Measurements from ENCODE around the gene ZCCHC13.
A peak's percentile ranks its signal among the peaks of the same experiment; 100 is the strongest.
"Not testable (repeated sequence)": the region's sequence is repeated elsewhere in the genome, so short reads cannot be mapped to it uniquely, and the experiment has no call there.

The ZCCHC13 gene

GRCh38 chrX:74304016-74304415 is at the start of gene ZCCHC13:
ZCCHC13 (plus strand) TSS chrX:74304180; CDS start chrX:74304267, 87 bp downstream.
- no peak for DNase-seq (ENCODE audit: low read depth in 2 of 2)

DNA sequence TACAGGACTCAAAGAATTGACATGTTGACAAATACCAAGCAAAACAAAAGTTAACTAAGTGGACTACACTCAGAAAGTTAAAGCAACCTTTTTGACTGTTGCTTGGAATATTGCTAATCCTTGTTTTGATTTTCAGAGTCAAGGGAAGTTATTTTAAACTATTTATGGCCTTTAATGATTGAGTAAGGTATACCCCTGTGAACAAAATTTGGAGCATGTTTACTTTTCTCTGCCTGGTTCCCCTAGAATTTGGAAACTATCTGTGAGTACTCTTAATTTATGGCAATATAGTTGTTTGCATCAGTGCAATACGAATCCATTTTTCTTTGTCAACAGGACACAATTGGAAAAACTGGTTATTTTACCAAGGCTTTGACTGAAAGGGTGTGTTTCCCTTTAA is 45.9 kb upstream of the ZCCHC13 start:
- DNase-seq (ENCODE audit: low read depth in 2 of 2), result not testable (repeated sequence)

DNA sequence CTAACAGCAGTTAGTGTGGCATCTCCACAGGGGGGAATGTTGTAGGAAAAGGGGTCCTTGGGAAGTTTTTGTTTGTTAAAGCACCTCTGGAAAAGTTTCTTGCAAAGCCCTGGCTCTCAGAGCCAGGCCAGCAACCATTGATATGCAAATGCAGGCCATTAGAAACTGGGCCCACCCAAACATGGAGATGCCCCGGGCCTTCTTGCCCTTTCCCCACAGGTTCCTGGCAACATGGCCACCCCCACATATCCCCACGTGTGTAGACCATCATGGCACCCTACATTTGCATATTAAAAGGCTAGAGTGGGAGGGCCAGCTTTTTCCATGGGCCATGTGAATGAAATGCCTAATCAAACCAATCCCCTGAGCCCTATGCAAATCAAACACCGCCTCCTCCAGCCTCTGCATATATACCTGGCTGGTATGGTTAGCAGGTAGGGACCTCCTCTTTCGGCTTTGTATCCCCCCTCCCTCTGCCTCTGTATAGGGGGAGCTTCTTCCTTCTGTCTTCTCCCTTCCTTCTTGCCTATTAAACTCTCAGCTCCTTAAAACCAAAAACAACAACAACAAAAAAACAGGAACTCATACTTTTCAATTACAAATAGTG is 44.0 kb upstream of the ZCCHC13 start:
- DNase-seq (ENCODE audit: low read depth in 2 of 2), result no peak

DNA sequence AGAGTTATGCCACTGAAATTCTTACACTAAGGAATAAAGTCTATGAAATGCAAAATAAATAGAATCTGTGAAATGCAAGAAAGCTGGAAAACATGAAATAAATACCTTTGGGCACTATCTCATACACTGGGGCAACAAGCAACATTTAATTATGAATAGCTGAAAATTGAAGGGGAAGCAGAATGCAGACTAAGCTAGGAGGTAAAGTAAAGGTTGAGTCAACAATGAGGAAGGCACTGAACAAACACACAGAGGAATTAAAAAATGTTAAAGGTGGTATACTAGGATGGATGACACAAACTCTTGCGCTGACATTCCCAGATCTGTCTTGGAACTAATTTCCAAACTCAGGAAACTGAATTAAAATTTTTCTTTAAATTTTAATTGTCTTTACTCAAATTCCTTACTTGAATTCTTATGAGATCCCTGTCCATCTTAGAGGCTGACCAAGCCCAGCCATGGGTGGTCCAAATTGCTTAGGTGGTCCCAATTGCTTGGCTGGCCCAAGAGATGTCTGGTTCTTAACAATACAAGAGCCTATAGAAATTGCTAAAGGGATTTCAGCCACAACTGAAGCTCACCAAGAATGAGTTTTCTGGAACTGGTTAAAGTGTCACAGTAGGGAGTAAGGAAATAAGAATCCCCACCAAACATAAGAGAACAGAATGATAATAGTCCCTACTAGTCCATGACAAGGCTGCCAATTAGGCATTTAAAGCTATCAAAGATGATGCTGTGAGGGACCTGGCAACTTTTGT is 41.3 kb upstream of the ZCCHC13 start:
- DNase-seq (ENCODE audit: low read depth in 2 of 2), result no peak

DNA sequence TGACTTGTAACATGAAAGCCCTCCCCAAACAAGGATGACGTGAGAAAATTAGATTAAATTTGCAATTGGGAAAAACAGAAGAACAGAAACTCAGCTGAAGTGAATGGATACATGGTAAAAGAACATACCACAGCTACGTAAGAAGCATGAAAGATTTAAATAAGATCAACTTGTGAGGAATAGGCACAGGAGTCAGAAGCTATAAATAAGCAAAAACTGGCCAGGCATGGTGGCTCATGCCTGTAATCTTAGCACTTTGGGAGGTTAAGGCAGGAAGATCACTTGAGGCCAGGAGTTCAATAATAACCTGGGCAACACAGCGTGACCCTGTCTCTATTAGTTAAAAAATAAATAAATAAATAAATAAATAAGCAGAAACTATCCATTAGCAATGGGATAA is 33.6 kb upstream of the ZCCHC13 start:
- DNase-seq (ENCODE audit: low read depth in 2 of 2), result no peak

- DNase-seq (ENCODE audit: low read depth in 2 of 2), result no peak
Observed at GRCh38 chrX:74272230-74272629, 31.8 kb upstream of the ZCCHC13 start.

DNA sequence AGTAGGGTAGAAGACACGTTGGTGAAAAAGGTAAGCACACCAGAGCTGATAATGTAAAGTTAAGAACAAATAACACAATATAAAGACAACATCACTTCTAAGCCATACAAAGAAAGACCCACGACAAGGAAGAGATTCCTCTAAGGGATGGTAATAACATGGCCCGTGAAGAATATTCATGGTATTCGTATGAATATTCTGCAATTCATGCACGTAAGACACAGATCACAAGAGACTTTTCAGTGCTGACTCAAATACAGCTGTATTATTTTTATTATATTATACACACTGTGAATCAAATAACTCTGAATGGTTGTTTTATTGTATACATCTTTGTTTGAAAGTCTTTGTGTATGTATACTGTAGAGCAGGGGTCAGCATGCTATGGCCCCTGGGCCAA is 29.5 kb upstream of the ZCCHC13 start:
- DNase-seq (ENCODE audit: low read depth in 2 of 2), result no peak

DNA sequence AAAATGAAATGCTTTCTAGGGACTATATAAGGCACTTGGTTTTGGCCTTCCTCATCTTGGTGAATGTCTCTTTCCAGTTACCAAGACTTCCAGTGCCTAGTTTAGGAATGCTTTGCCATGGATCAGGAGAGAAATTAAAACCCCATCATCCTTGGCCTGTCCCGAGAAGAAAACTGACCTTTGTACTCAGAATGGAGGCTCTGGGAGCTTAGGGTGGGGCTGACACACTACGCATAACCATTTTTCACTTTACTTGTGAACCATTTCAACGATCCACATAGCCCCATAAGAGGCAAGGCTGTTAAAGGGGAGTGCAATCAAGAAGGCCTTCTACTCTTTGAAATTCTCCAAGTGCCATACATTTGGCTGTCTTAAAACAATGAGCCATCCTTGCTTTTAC is 26.7 kb upstream of the ZCCHC13 start:
- no peak for DNase-seq (ENCODE audit: low read depth in 2 of 2)

- no peak for DNase-seq (ENCODE audit: low read depth in 2 of 2)
Observed at GRCh38 chrX:74277846-74278245, 26.1 kb upstream of the ZCCHC13 start.

DNA sequence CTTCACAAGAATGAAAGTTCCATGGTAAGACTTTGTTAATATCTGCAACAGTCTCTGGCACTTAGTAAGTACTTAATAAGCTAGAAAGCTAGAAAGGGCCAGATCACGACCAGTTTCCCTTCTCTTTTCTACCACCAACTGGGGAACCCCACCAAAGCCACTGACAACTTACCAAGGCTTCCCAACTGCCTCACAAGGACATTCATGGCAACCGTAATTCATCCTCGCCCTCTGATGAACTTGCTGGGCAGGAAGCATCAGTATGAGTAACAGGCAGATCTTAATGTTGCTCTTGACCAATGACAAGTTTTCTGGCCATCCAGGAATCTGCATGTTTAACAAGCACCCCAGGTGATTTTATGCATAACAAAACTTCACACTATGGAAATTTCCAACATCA is 23.2 kb upstream of the ZCCHC13 start:
- no peak for DNase-seq (ENCODE audit: low read depth in 2 of 2)

GRCh38 chrX:74284391-74284952 is 19.5 kb upstream of the ZCCHC13 start:
- no peak for DNase-seq (ENCODE audit: low read depth in 2 of 2)

DNA sequence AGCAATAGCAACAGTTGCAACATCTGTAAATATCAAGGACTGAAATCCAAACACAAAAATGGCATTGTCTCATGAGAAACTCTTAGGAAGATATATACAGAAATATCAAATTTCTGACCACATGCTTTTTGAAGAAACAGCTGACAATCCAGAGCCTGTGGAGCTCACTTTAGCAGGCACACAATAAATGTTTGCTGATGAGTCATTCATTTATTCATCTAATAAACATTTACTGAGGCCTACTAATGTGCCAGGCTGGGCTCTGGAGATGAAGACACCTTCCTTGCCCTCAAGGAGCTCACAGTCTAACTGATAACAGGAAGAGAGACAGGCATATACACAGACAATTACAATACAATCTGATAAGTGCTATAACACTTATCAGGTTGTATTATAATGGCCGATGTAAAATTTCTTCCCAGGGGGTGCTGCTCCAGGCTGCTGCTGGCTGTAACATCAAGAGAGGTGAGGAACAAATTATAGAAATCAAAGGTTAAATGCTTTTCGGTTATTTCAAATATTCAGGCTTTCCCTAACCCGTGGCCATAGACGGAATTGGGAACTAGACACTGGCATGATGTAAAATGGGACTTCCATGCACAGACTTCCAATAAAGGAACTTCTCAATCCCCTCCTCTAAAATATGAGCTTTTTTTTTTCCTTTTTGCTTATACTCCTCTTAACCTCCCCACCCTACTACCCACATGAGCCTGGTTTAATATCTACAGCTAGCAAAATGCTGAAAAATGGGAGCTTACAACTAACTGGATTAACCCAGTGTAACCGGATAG is 16.8 kb upstream of the ZCCHC13 start:
- no peak for DNase-seq (ENCODE audit: low read depth in 2 of 2)

DNA sequence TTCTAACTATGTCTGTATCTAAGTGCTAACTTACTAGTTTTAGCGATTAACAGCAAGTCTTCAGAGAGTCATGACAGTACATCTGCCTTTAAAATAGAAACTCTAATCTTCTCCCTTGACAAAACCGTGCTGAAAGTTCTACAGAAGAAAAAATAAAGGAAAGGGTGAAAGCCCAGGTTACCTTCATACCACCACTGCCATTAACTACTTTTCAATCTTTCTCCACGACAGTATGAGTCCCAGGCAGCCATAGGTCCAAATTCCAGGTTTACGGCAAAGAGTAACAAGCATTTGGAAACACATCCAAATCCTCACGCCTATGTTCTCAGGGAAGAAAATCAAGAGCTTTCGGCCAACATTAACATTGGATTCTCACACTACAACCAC is 12.4 kb upstream of the ZCCHC13 start:
- no peak for DNase-seq (ENCODE audit: low read depth in 2 of 2)

DNA sequence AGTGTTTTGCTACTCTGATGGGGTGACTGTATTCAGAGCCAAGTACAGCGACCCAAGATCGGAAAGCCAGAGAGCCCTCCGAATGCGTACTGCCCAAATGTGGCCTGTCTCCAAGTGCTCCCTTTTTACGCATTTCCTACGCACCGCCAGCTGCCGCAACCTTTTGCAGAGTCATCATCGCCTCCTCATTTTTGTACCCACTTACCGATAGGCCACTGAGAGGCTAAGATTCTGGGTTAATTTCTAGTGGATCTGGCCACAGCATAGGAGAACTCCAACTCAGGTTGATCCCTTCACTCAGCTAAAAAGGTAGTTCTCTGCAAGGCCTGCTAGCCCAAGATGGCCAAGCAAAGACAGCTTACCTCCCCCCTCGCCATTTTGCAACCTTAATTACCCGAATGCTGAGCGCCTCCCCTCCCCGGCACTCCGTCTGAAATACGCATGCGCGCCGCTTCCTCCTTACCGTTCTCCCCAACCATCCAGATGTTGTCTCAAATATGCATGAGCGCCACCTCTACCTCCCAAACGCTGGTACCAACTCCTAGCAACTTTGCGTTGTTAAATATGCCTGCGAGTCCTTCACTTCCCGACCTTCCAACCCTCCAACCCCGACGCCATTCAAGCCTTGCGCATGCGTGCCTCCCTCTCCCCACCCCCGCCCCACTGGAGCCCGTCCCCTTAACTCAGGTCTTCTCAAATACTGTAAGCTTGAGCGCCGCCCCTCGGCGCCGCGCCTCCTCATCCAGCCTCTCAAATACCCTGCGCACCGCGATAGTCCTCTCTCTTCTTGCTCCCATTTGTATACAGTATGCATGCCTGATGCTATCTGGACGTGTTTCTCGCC is 11.8 kb upstream of the ZCCHC13 start:
- peak; percentile 68 to 69 for DNase-seq (ENCODE audit: low read depth in 2 of 2)

DNA sequence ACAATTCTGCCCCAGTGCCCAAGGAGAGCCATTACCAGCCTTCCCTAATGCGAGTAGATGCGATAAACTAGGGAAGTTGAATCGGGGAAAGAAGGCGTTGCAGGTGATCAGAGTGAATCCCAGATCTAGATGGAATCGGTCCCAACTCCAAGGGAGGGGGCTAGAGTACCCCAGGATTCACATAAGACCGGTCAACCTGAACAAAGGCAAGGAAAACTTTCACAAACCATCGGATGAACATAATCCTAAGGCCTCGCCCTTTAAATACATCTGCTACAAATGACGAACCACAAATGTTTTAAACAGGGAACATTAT is 11.2 kb upstream of the ZCCHC13 start:
- DNase-seq (ENCODE audit: low read depth in 2 of 2), result no peak

GRCh38 chrX:74293343-74293946 is 10.5 kb upstream of the ZCCHC13 start:
- peak; percentile 50 to 51 for DNase-seq (ENCODE audit: low read depth in 2 of 2)

- DNase-seq (ENCODE audit: low read depth in 2 of 2), result no peak
Observed at GRCh38 chrX:74295101-74295500, 8.9 kb upstream of the ZCCHC13 start.

GRCh38 chrX:74297766-74298165 is 6.2 kb upstream of the ZCCHC13 start:
- no peak for DNase-seq (ENCODE audit: low read depth in 2 of 2)

- DNase-seq (ENCODE audit: low read depth in 2 of 2), result no peak
Observed at GRCh38 chrX:74300869-74301268, 3.1 kb upstream of the ZCCHC13 start.

DNA sequence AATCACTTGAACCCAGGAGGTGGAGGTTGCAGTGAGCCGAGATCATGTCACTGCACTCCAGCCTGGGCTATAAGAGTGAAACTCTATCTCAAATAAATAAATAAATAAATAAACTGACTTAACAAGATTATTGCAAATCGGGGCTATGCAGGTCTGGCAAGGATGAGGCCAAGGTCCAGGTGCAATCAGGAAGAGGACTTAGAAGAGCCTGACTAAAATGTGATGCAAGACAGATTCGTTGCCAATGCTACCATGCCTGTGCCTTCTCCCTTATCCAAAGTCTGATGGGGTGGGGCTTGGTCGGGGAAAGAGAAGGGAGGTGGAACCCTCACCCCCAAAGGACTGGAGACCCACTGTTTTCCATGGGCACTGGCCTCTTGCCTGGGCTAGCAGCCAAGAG is 14.7 kb downstream of the ZCCHC13 start:
- DNase-seq (ENCODE audit: low read depth in 2 of 2), result no peak

GRCh38 chrX:74319321-74319720 is 15.3 kb downstream of the ZCCHC13 start:
- DNase-seq (ENCODE audit: low read depth in 2 of 2), result not testable (repeated sequence)

All from stimulated activated CD8-positive, alpha-beta memory T cell treated with anti-CD3 and anti-CD28 coated beads, Interleukin-15, amount 100 ng/mL, for 48 hours (primary cell).